ENCODE measurements around the gene ITGA2. TPM values are rescaled to one million over a fixed set of nuclear protein-coding genes. Genes with fewer than 3 reads are reported as not detected.

Gene ITGA2
- total RNA-seq, 4 donors from 2014 or later: 12.0 to 28.5 (median 21.6) TPM

DNA sequence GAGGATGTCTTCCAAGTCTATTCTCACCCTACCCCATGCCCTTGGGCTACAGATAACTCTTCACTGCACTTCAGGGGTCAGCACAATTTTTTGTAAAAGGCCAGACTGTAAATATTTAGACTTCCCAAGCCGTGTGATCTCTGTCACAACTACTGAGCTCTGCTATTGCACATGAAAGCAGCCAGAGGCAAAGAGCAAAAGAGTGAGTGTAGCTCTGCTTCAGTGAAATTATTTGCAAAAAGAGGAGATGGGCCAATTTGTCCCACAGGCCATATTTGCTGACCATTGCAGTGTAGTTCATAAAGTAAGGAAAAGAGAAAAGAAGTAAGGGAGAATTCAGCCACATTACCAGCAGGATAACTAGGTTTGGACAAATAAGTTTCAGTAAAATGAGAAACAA lies 127.4 kb downstream of the ITGA2 start:
- TF ChIP-seq POLR2A (IDR thresholded peaks at IDR 0.05): no peak
- TF ChIP-seq, protein P1, sequence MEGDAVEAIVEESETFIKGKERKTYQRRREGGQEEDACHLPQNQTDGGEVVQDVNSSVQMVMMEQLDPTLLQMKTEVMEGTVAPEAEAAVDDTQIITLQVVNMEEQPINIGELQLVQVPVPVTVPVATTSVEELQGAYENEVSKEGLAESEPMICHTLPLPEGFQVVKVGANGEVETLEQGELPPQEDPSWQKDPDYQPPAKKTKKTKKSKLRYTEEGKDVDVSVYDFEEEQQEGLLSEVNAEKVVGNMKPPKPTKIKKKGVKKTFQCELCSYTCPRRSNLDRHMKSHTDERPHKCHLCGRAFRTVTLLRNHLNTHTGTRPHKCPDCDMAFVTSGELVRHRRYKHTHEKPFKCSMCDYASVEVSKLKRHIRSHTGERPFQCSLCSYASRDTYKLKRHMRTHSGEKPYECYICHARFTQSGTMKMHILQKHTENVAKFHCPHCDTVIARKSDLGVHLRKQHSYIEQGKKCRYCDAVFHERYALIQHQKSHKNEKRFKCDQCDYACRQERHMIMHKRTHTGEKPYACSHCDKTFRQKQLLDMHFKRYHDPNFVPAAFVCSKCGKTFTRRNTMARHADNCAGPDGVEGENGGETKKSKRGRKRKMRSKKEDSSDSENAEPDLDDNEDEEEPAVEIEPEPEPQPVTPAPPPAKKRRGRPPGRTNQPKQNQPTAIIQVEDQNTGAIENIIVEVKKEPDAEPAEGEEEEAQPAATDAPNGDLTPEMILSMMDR (IDR thresholded peaks at IDR 0.05): no peak
- Histone ChIP-seq H3K4me1 (no peaks in the 10 kb centered on the region), H3K9me3 (no peaks in the 10 kb centered on the region), H3K36me3 (no peaks in the 10 kb centered on the region), H3K4me3 (no peak overlapping the region), H3K27me3 (no peaks in the 10 kb centered on the region), H3K27ac (no peak overlapping the region)
- WGBS, 2 donors: 44 to 69% methylated on average over 1 of the region's 1 CpG
- no peak for DNase-seq
- intact Hi-C loops (cut with DNase I): no loop called here

DNA sequence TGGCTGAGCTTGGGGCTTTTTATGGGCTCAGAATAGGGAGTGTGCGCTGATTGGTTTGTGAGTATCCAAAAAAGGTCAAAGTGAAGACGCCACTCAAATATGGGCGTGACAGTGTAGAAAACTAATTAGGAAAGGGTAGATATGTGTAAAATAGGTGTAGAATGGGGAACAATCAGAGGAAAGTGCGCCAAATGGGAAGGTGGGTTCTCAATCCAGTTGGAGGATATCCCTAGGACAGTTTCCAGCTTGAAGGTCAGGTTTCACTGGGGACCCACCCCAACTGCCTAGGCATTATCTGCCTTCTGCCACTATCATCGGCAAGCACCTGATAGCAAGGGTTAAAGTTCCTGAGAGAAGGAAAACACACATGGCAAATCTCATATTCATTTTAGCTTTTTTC lies 129.7 kb downstream of the ITGA2 start:
- Histone ChIP-seq H3K9me3 (no peaks in the 10 kb centered on the region), H3K4me3 (no peak overlapping the region), H3K27me3 (no peaks in the 10 kb centered on the region), H3K36me3 (no peaks in the 10 kb centered on the region), H3K4me1 (no peaks in the 10 kb centered on the region), H3K27ac (no peak overlapping the region)
- 76% methylated on average over 5 of the region's 5 CpGs for WGBS, 2 donors
- TF ChIP-seq, protein P1 (IDR thresholded peaks at IDR 0.05): no peak
- no peak for TF ChIP-seq POLR2A (IDR thresholded peaks at IDR 0.05)
- no peak for DNase-seq
- intact Hi-C loops (cut with DNase I): no loop called here

DNA sequence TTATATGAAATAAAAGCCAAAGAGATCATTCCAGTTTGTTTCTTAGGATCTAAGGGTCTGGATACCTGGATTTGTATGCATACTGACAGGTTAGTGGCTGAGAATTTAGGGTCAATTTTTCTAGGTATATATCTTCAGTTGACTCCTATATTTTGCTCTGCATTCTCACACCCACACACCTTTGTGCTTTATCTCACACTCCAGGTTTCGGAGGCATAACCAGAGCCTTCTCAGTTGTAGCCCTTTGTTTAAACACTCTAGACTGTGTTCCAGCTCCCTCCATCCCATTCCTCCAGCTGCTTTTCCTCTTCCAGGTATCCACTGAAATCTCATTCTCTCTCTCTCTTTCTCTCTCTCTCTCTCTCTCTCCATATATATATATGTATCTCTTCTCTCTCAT lies 131.0 kb downstream of the ITGA2 start:
- Histone ChIP-seq H3K27me3 (no peaks in the 10 kb centered on the region), H3K4me1 (no peaks in the 10 kb centered on the region), H3K27ac (no peak overlapping the region), H3K9me3 (no peaks in the 10 kb centered on the region), H3K36me3 (no peaks in the 10 kb centered on the region), H3K4me3 (no peak overlapping the region)
- intact Hi-C loops (cut with DNase I): no loop called here
- 89 to 95% methylated on average over 1 of the region's 1 CpG for WGBS, 2 donors
- DNase-seq: no peak
- TF ChIP-seq POLR2A (IDR thresholded peaks at IDR 0.05): no peak
- TF ChIP-seq, protein P1 (IDR thresholded peaks at IDR 0.05): no peak

DNA sequence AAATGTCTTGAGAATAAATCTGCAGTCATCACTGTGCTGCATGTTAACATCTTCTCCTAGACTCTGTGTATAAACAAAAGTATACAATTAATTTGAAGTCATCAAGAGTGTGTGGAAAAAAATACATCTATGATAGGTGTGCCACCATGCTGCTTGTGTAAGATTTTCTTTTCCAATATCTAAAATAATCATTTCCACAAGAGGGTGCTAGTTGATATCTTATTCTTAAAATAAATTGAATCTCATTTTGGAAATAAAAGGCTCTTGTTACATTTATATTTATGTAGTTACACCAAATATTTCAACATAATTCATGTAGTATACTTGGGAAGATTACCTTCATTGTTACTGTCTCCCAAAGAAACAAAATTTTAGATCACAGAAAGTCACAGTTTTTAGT lies 134.6 kb downstream of the ITGA2 start:
- no peak overlapping the region for H3K4me3 ChIP-seq
- no peak overlapping the region for H3K27ac ChIP-seq
- no peaks in the 10 kb centered on the region for H3K36me3 ChIP-seq
- no peaks in the 10 kb centered on the region for H3K4me1 ChIP-seq
- H3K27me3 ChIP-seq: no peaks in the 10 kb centered on the region
- no peak for DNase-seq
- intact Hi-C loops (cut with DNase I): no loop called here
- no peaks in the 10 kb centered on the region for H3K9me3 ChIP-seq
- TF ChIP-seq, protein P1 (IDR thresholded peaks at IDR 0.05): peak in 1 of 6 experiments; percentile 27
- TF ChIP-seq POLR2A (IDR thresholded peaks at IDR 0.05): no peak

DNA sequence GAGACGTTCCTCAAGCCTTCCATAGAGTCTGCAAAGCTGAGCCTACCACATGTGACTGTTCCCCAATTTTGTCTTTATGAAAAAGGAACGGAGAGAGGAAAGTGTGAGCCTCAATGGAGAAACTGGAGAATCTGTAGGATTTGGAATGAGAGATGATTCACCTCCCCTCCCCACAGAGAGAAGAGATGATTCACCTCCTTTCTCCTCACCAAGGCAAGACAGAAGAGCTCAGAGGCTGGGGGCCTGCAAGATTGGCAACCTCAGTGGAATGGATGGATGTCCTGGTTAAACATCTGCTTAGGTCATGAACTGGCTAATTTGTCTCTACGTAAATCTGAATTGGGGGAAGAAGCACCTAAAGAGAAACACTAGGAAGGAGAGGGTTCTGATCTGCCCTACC lies 137.4 kb downstream of the ITGA2 start:
- 93 to 95% methylated on average over 3 of the region's 3 CpGs for WGBS, 2 donors
- intact Hi-C loops (cut with DNase I): no loop called here
- H3K4me1 ChIP-seq: no peaks in the 10 kb centered on the region

More for the DNA sequence above, 137.4 kb downstream of the ITGA2 start:
- DNase-seq: no peak
- Histone ChIP-seq H3K9me3 (no peaks in the 10 kb centered on the region), H3K27me3 (no peaks in the 10 kb centered on the region), H3K27ac (no peak overlapping the region), H3K4me3 (no peak overlapping the region), H3K36me3 (no peaks in the 10 kb centered on the region)
- TF ChIP-seq POLR2A (IDR thresholded peaks at IDR 0.05): no peak
- TF ChIP-seq, protein P1 (IDR thresholded peaks at IDR 0.05): no peak
